Measurements from ENCODE around the gene NELL2.

NELL2 gene

GRCh38 chr12:44653861-44654527, 222.1 kb downstream of the NELL2 start:
- DNase-seq (ENCODE audit: low spot score) = no peak
- in situ Hi-C loops (cut with MboI; ENCODE audit: low pct_unique_long_range_greater_than_20kb, low sequenced_read_pairs, unreplicated experiment) = no loop called here
- TF ChIP-seq CTCF (IDR thresholded peaks at IDR 0.05; ENCODE audit: extremely low read depth, insufficient read depth, missing control alignments) = no peak

- in situ Hi-C loops (cut with MboI; ENCODE audit: low pct_unique_long_range_greater_than_20kb, low sequenced_read_pairs, unreplicated experiment) = no loop called here
- TF ChIP-seq CTCF (IDR thresholded peaks at IDR 0.05; ENCODE audit: extremely low read depth, insufficient read depth, missing control alignments) = no peak
- no peak for DNase-seq (ENCODE audit: low spot score)
Measured at GRCh38 chr12:44649693-44650092, 226.4 kb downstream of the NELL2 start.

- no peak for TF ChIP-seq CTCF (IDR thresholded peaks at IDR 0.05; ENCODE audit: extremely low read depth, insufficient read depth, missing control alignments)
- in situ Hi-C loops (cut with MboI; ENCODE audit: low pct_unique_long_range_greater_than_20kb, low sequenced_read_pairs, unreplicated experiment) = no loop called here
- DNase-seq (ENCODE audit: low spot score) = no peak
Measured at GRCh38 chr12:44647917-44648690, 228.0 kb downstream of the NELL2 start.

- no peak for TF ChIP-seq CTCF (IDR thresholded peaks at IDR 0.05; ENCODE audit: extremely low read depth, insufficient read depth, missing control alignments)
- in situ Hi-C loops (cut with MboI; ENCODE audit: low pct_unique_long_range_greater_than_20kb, low sequenced_read_pairs, unreplicated experiment) = no loop called here
- DNase-seq (ENCODE audit: low spot score) = no peak
Measured at GRCh38 chr12:44640427-44641190, 235.5 kb downstream of the NELL2 start.

GRCh38 chr12:44637875-44638274, 238.2 kb downstream of the NELL2 start:
- DNase-seq (ENCODE audit: low spot score) = no peak
- no peak for TF ChIP-seq CTCF (IDR thresholded peaks at IDR 0.05; ENCODE audit: extremely low read depth, insufficient read depth, missing control alignments)
- in situ Hi-C loops (cut with MboI; ENCODE audit: low pct_unique_long_range_greater_than_20kb, low sequenced_read_pairs, unreplicated experiment) = no loop called here

GRCh38 chr12:44628180-44628579, 247.9 kb downstream of the NELL2 start:
- DNase-seq (ENCODE audit: low spot score) = no peak
- in situ Hi-C loops (cut with MboI; ENCODE audit: low pct_unique_long_range_greater_than_20kb, low sequenced_read_pairs, unreplicated experiment) = no loop called here
- no peak for TF ChIP-seq CTCF (IDR thresholded peaks at IDR 0.05; ENCODE audit: extremely low read depth, insufficient read depth, missing control alignments)

All from GM13977 (cell line).